Measurements from ENCODE around the gene APLP1.

DNA sequence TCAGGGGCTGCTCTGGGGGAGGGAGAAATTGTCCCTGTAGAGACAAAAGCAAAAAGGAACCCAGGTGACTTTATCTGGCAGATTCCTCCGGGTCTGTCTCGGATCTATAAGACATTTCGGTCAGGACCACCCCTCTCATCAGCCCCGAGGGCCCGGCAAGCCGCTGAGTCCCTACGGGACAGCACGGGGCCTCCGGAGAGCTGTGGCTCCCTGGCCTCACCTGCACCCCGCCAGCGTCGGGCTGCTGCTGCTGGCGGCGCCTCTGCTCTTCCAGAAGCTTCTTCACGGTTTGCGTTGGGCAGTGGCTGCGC lies 30.1 kb downstream of the APLP1 start:
- TF ChIP-seq, protein P1, sequence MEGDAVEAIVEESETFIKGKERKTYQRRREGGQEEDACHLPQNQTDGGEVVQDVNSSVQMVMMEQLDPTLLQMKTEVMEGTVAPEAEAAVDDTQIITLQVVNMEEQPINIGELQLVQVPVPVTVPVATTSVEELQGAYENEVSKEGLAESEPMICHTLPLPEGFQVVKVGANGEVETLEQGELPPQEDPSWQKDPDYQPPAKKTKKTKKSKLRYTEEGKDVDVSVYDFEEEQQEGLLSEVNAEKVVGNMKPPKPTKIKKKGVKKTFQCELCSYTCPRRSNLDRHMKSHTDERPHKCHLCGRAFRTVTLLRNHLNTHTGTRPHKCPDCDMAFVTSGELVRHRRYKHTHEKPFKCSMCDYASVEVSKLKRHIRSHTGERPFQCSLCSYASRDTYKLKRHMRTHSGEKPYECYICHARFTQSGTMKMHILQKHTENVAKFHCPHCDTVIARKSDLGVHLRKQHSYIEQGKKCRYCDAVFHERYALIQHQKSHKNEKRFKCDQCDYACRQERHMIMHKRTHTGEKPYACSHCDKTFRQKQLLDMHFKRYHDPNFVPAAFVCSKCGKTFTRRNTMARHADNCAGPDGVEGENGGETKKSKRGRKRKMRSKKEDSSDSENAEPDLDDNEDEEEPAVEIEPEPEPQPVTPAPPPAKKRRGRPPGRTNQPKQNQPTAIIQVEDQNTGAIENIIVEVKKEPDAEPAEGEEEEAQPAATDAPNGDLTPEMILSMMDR (IDR thresholded peaks at IDR 0.05; ENCODE audit: insufficient read depth, low read length), result no peak
- TF ChIP-seq SPI1 (IDR thresholded peaks at IDR 0.05; ENCODE audit: borderline replicate concordance, low read depth) (no peak), POLR2AphosphoS5 (IDR thresholded peaks at IDR 0.05; ENCODE audit: low read depth) (no peak), GABPA (IDR thresholded peaks at IDR 0.05; ENCODE audit: low read depth) (no peak)
- TF ChIP-seq, protein P2, sequence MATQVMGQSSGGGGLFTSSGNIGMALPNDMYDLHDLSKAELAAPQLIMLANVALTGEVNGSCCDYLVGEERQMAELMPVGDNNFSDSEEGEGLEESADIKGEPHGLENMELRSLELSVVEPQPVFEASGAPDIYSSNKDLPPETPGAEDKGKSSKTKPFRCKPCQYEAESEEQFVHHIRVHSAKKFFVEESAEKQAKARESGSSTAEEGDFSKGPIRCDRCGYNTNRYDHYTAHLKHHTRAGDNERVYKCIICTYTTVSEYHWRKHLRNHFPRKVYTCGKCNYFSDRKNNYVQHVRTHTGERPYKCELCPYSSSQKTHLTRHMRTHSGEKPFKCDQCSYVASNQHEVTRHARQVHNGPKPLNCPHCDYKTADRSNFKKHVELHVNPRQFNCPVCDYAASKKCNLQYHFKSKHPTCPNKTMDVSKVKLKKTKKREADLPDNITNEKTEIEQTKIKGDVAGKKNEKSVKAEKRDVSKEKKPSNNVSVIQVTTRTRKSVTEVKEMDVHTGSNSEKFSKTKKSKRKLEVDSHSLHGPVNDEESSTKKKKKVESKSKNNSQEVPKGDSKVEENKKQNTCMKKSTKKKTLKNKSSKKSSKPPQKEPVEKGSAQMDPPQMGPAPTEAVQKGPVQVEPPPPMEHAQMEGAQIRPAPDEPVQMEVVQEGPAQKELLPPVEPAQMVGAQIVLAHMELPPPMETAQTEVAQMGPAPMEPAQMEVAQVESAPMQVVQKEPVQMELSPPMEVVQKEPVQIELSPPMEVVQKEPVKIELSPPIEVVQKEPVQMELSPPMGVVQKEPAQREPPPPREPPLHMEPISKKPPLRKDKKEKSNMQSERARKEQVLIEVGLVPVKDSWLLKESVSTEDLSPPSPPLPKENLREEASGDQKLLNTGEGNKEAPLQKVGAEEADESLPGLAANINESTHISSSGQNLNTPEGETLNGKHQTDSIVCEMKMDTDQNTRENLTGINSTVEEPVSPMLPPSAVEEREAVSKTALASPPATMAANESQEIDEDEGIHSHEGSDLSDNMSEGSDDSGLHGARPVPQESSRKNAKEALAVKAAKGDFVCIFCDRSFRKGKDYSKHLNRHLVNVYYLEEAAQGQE (IDR thresholded peaks at IDR 0.05; ENCODE audit: insufficient replicate concordance, low read depth), result no peak

Measured in HL-60 (cell line).